DMS53 (cell line): ENCODE results near the gene ASIC4.

Experiments
- DNase-seq: peaks from one replicate; lab custom pipeline; 2025; lab: John Stamatoyannopoulos, UW

Gene ASIC4

DNA sequence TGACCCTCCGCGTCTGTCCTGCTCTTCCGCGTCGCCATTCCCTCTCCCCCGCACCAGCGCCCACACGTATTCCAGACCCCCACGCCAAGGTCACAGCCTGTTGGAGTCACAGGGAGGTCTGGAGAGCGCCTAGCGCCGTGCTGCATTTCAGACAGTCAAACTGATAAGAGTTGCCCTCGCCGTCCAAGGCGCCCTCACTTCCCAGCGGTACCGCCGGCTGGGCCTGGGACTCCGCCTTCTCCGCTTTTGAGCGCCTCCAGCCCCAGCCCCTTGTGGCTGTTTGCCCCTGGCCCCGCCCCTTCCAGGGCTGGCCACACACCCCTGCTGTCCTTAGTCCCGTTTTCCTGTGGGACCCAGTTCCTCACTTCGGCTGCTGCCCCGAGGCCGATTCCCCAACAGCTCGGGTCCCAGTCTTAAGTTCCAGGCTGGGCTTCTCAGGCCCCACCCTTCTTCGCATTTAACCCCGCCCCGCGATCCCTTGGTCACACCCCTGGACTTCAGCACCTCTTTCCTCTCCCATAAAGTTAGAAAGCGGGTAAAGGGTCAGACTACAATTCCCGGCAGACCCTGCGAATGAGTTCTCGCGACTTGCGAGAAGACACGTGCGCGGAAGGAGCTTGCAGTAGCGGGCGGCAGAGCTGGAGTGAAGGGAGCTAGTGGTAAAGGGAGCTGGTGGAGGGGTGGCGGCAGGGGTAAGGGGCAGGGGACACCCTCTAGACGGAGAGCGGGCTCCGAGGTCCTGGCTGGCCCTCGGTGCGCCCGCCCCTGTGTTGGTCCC is 15.8 kb upstream of the ASIC4 start, which contains the start of gene GMPPA:
Gene GMPPA, plus strand, starts transcription at position 612 of the 778 bp plus-strand sequence. CDS start 1,085 bp downstream, outside the sequence.
- peak; percentile 97 for DNase-seq

DNA sequence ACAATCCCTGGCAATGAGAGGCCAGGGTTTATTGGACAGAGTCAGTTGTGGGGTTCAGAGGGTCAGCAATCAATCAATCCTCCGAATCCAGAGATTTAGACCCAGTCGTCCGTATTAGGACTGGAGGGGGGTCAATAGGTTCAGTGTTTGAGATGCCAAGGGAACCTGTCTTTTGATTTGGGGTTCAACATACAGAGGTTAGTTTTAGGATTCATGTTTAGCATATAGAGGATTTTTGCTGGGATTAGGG is 15.3 kb upstream of the ASIC4 start:
- no peak for DNase-seq

DNA sequence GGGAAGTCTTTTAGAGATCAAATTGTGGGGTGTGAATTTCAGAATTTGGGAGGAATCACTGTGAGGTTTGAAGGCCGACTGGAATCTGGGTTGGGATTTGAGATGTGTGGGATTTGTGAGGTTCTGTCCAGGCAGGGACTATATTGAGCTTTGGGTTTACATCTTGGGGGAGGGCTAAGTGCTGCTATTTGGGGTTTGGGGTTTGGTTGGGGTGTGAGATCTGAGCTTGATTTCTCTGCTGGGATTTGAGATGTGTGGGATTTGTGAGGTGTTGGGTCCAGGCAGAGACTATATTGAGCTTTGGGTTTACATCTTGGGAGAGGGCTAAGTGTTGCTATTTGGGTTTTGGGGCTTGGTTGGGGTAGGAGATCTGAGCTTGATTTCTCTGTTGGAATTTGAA is 14.7 kb upstream of the ASIC4 start:
- DNase-seq = no peak

DNA sequence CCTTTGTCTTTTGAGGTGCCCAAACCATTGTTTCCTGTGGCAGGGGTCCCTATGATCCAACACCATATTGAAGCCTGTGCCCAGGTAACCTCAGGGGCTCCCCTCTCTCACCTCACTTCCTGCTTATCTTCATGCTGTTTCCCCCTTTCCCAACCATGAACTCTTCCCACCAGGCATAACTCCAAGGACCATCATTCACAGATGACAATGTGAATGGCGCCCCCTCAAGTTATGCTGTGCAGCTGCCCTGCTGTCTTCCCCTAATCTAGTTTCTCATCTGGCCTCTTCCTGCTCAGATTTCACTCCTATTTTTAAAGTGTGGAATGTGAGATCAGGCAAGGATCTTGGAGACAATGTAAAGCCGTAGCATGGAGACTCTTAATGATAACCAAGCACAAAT is 14.1 kb upstream of the ASIC4 start:
- DNase-seq = no peak

DNA sequence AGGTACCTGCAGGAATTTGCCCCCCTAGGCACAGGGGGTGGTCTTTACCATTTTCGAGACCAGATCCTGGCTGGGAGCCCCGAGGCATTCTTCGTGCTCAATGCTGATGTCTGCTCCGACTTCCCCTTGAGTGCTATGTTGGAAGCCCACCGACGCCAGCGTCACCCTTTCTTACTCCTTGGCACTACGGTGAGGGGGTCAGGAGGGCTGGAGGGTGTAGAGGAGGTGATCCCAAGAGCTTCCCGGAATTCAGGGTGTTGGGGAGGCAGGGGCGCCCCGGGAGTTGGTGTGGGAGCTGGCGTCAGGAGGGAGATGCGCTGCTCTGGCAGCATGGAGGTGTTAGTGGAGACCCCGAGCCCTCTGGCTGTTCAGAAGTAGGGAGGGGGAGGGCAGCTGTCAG is 12.4 kb upstream of the ASIC4 start:
- DNase-seq = no peak

DNA sequence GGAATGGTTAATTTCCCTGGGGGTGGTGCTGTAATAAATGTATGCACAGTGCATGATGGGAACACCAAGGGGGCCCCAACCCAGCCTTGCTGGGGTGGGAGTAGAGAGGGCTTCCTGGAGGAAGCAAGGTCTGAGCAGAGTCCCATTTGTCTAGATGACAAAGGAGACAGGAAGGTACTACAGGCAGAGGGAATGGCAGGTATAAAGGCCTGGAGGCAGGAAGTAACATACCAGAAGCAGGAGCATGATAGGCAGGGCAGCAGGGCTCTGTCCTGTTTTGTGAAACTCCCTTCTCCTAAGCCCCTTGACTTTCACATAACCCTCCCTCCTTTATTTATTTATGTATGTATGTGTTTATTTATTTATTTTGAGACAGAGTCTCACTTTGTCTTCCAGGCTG is 11.7 kb upstream of the ASIC4 start:
- DNase-seq = no peak

DNA sequence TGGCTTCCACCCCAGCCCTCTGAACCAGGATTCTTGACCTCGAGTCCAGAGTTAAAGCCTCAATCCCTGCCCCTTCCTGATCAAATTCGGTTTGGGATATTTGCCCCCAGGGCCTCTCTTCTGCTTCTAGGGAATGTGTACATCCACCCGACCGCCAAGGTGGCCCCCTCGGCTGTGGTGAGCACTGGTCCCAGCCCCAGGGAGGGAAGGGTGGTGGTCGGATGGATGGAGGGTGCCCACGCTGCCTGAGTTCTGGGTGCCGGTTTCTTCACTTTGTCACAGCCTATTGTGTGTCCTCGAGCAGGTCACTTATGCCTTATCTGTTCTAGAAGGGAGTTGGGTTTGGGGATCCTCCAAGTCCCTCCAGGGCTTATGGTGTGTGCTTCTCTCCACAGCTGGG is 8.7 kb upstream of the ASIC4 start:
- DNase-seq = no peak

DNA sequence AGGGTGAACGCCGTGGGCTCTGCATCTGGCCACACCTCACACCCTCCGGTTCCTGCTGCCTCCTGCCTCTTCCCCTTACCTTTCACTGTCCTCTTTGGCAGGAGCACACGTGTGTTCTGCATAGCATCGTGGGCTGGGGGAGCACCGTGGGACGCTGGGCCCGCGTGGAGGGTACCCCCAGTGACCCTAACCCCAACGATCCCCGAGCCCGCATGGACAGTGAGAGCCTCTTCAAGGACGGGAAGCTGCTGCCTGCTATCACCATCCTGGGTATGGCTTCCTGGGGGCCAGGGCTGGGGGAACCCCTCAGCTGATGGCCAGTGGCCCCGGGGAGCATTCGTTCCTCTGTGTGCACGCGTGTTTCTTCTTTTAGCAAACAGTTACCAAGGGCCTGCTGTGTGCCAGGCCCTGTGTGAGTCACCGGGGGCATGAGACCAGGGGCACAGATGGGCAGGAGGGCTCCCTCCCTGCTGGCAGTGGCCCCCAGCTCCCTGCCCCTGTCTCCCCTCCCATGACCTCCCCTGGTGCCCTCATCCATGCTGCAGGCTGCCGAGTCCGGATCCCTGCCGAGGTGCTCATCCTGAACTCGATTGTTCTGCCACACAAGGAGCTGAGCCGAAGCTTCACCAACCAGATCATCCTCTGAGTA is 8.0 kb upstream of the ASIC4 start:
- DNase-seq = no peak

DNA sequence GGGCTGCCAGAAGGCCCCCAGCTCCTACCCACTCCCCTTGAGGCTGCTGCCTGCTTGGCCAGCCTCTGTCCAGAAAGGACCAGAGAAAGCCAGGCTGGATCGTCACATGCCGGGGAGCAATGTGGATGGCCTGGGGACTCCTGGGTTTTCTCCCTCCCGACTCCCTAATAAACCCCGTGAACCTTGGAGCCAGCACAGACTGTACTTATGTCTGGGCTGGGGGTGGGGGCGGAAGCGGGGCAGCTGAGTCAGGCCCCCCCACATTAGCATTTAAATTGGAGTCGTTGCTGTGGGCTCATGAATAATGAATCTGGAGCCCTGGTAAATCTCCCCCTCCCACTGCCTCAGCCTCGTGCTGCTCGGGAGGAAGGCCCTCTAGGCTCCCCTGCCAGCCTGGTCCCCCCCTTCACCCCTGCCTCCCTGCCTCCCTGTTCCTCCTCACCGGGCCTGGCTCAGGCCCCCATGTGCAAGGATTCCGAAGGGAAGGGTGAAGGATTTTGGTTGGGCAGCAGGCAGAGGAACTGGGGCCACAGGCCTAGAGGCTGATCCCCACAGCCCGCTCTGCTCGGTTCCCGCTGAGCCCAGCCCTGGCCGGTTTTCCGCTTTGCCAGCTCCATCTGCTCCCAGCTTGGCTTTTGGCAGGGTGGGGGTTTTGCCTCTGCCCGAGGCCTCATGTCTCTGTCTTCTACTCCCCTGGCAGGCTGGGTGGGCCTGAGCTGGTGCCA is 7.3 kb upstream of the ASIC4 start:
- DNase-seq = no peak

DNA sequence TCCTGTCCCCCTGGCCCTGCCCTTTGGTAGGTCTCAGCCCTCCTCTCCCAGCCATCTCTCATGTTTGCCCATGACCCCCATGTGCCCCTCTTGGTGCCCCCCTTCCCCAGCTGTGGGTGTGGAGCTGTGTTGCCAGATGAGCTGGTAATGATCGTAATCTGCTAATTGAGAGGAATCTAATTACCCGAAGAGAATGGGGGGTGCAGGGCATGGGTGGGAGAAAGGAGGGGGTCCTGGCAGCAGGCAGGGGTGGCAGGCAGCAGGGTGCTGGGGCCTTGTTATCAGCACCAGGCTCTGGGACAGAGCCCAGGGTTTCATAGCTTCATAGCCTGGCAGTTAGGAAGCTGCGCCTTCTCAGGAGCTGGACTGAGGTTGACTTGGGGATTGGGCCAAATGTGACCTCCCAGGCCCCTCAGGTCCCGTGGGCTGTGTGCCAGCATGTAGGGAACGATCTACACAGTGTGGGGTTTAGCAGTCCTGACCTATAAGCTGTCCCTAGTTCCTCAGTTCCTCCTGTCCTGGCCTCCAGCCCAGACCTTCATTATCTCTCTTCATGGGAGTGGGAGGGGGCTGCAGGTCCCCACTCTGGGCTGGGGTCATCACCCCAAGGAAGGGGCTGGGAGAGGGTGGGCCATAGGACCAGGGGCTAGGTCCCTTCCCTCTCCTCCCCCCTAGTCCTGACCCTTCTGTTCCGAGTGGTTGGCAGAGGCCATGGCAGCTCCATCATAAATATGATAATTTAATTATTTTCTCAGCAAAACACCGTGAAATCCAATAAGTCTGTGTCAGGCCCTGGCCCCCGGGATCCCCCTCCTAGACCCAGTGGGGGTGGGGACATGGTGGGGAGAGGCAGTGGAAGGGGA is 6.5 kb upstream of the ASIC4 start:
- DNase-seq = no peak

DNA sequence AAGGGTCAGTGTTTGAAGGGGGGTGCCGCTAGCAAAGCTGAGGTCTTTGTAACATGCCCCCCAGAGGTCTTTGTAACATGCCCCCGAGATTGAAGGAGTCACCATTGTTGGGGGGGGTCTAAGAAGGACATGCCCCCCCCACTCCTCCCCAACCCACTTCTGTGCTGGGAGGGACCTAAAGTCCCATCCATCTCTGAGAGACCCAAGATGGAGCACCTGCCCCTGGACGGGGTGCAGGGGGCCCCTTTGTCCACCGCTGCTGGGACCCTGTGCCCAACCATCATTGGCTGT is 5.9 kb upstream of the ASIC4 start:
- DNase-seq = no peak

DNA sequence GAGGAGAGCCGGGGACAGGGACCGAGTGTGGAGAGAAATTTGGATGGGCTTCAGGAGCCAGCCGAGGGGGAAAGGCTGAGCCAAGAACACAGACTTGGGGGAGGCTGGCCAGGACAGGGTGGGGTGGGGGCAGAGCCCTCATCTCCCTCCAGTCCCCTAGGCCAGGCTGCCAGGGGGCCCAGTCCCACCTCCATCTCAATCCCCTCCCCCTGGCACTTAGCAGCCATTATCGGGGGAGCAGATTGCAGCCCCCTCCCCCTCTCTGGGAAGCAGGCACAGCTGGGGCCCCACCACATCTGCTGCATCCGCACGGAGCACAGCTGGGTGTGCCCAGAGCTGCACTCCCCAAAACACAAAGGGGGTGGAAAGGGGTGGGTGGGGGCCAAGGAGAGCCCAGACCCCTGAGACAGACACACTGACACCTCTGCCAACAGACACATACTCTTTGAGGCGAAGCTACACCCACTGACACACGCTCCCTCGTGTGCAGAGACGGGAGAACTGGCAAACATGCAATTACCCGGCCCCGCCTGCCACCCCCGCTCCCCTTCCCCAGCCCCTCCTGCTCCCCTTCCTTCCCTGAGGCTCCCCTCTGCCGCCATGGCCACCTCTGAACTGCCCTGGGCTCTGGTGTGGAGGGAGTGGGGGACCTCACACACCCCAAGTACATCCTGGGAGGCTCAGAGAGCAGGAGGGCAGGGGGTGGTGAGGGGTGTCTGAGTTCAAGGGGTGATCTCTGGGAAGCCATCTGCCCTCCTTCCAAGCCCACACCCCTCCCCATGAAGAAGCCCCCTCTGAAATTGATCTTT is 5.1 kb upstream of the ASIC4 start:
- no peak for DNase-seq

DNA sequence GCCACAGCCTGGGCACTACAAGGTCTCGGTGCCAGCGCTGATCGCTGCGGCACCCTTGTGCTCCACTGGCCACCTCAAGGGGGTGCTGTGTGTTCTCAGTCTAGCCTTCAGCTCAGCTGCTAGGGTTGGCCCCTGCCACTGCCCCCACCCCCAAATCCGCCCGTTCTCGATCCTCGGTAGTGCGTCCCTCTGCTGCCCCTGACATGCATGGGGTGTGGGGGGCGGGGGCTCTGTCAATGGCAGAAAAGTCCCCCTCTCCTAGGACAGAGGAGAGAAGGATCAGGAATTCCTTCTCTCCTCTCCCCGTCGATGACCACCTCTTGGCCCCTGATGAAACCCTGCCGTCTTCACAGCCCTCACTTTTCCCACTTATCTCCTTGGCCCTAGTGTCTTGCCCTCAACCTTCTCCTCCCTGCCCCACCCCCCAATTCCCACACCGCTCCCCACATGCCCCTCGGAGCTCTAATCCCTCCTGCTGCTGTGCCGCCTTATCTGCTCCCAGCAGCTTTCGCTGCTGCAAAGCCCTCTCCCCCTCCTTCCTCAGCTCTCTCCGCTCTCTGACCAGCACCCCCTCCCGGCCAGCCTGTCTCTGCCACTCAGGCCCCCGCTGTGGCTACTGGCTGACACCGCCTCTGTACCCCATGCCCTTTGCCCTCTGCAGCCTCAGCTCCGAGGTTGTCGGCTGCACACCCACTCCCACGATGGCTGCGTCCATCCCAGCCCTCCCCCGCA is 4.3 kb upstream of the ASIC4 start:
- peak; percentile 73 for DNase-seq

DNA sequence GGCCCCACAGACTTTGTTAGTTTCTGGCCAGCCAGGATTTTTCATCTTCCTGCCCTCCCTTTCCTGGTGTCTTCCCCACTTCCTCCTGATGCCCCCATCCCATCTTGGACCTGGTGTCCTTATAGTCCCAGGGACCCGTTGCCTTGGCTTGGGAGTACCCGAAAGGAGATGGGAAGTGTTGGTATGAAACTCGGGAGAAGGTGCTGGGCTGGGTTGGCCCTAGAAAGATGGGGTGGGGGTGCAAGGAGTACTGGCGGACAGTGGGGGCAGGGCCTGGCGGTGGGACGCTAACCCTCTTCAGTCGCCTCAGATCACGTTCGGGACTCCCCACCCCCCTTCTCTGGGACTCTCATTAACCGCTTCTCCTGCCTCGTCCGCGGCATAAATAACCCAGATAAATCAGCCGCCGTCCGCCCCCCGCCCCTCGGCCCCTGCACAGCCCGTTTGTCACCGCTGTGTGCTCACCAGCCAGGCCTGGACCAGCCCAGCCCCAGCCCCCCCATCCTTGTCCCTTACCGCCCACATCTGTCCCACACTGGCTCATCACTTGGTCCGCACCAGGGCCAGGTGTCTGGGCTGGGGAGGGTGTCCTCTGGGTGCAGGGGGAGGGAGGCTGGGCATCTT is 3.7 kb upstream of the ASIC4 start:
- DNase-seq = no peak

DNA sequence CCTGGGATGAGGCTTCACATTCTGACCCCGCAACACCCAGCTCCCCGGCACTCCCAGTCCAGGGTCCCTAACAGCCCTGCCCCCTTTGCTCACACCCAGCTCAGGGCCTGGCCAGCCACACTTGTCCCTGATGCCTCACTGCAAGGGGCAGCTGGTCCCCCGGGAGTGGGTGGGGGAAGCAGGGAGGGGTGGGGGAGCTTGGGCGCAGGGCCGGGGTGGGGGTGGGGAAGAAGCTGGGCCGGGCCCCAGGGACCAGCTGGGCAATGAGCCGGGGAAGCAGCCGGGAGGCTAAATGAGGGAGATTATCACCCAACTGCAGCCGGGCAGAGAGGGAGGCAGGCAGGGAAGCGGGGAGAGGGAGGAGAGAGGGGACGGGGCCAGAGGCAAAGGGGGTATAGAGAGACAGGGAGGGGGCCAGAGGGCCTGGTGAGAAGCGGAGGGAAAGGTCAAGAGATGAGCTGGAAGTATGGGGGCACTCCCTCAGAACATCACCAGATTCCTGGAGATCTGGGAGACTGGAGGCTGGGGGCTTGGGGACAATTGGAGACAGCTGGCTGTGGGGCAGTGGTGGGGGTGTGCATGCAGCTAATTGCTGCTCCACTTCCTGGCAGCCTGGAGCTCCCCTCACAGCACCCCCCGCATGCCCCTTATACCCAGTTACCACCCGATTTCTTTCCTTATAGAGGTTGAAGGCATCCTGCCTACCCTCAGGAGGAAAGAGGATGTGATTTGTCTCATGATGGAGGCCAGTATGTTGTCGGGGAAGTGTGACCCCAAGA is 2.5 kb upstream of the ASIC4 start:
- no peak for DNase-seq

DNA sequence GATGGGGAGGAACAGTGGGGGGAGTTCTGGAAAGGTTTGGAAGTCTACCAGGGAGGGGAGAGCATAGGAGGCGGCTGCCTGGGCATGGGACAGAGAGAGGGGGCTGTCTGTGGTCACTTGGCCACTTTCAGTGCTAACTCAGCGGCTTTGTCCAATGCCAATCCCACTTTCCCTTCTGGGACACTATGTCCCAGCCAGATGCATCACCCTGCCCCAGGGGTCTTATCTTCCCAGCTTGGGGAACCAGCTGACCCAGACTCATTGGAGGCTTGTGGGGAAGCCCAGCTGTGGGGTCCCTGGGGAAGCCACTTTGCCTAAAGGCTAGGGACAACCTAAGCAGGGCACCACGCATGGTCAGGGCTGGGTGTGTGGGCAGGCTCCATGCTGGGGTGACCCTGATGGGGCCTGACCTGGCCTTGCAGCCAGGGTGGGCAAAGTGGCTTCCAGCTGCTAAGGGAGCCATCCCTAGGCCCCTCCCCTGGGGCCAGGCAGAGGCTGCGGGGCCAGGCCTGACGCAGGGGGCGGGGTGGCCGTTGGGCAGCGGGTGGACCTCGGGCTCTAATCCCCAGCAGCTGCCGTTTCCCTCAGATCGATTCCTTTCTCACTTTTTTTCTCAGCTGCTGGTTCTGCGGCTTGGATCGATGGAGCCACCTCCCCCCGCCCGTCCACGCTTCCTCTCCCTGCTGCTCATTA is 1.6 kb upstream of the ASIC4 start:
- peak; percentile 30 for DNase-seq

DNA sequence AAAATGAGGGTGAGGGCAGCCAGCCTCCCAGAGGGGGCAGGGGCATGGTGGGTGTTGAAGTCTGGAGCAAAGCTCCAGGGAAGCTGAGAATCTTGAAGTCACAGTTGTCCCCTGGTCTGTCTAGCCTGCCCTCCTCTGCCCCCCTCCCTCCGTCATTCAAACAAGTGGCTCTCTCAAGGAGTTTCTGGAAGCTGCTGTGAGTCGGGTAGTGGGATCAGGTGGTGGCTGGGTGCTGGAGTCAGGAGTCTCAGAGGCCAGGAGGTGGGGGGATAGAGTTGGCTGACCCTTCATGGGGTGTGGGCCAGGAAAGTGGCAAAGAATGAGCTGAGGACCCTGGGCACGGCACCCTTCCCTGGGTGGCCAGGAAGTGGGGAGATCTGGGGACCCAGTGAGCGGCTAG is 495 bp upstream of the ASIC4 start:
- DNase-seq = no peak

DNA sequence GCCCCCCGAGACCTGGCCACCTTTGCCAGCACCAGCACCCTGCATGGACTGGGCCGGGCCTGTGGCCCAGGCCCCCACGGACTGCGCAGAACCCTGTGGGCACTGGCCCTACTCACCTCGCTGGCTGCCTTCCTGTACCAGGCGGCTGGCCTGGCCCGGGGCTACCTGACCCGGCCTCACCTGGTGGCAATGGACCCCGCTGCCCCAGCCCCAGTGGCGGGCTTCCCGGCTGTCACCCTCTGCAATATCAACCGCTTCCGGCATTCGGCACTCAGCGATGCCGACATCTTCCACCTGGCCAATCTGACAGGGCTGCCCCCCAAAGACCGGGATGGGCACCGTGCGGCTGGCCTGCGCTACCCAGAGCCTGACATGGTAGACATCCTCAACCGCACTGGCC is 554 bp downstream of the ASIC4 start:
- DNase-seq = no peak
